Stomach (tissue), 9 donors: Measurements from ENCODE around the gene SCTR. TPM values are rescaled to one million over a fixed set of nuclear protein-coding genes. Genes with fewer than 3 reads are reported as not detected.

Experiments
- DNase-seq, 2 donors: peaks; one replicate each; pipeline versions ENCODE4 v3.0.0 to v3.0.0-alpha.2; 2013 to 2019
- H3K27ac ChIP-seq, 5 donors: fragments of 200-600 bp in 4 of 5; sonication (generic) in 4 of 5; one replicate each; pipeline ENCODE4 v1.5.1; 2013 to 2019; ENCODE audit warnings: mild to moderate bottlenecking in 1 of 5, moderate library complexity in 1 of 5
- H3K27me3 ChIP-seq, 3 donors: fragments of 200-600 bp; sonication (generic); one replicate each; pipeline ENCODE4 v1.5.1; 2017 to 2019; ENCODE audit warnings: mixed run types in 1 of 3
- H3K36me3 ChIP-seq, 4 donors: fragments of 200-600 bp; sonication (generic); 1 replicate in 3 of 4; 2 replicates in 1 of 4; pipeline ENCODE4 v1.5.1; 2016 to 2019
- H3K4me1 ChIP-seq, 4 donors: fragments of 200-600 bp; sonication (generic); one replicate each; pipeline ENCODE4 v1.5.1; 2016 to 2019
- H3K4me3 ChIP-seq, 4 donors: fragments of 200-600 bp; sonication (generic) in 3 of 4; one replicate each; pipeline ENCODE4 v1.5.1; 2016 to 2019; ENCODE audit warnings: mild to moderate bottlenecking in 1 of 4
- H3K9me3 ChIP-seq, 4 donors: fragments of 200-600 bp; sonication (generic); one replicate each; pipeline ENCODE4 v1.5.1; 2016 to 2019
- CTCF ChIP-seq, 7 experiments: fragments of 450-650 bp in 4 of 7; fragments of 200-600 bp in 3 of 7; sonication (generic) in 3 of 7; IDR thresholded peaks; one replicate each; pipeline ENCODE4 v1.5.1; 2016 to 2019; ENCODE audit warnings: antibody characterized with exemption in 7 of 7, control low read depth in 2 of 7, mild to moderate bottlenecking in 1 of 7
- EP300 ChIP-seq: sonication (generic); formaldehyde crosslinking; IDR thresholded peaks from one replicate; pipeline ENCODE4 v1.6.1; 2017; ENCODE audit warnings: antibody characterized with exemption
- POLR2A ChIP-seq, 4 donors: fragments of 450-650 bp; IDR thresholded peaks; one replicate each; pipeline ENCODE4 v1.6.1; 2016; ENCODE audit warnings: antibody characterized with exemption in 4 of 4, control low read depth in 2 of 4, mild to moderate bottlenecking in 1 of 4, moderate library complexity in 1 of 4
- POLR2AphosphoS5 ChIP-seq, 3 donors: sonication (generic); formaldehyde crosslinking; IDR thresholded peaks; one replicate each; pipeline ENCODE4 v1.6.1; 2016; ENCODE audit warnings: antibody characterized with exemption in 3 of 3
- WGBS, 5 donors: extraction: QIAGEN DNeasy Blood & Tissue Kit in 3 of 5; methylation state at CpG; one replicate each; pipeline versions ENCODE4 v1.1.5 to v1.1.7; 2013 to 2018; 5-methylcytosine and 5-hydroxymethylcytosine counted together
- intact Hi-C: fragments of 100-400 bp; cut with DNase I; formaldehyde crosslinking; loops from one replicate; pipeline ENCODE4 v1.15.1; 2023; ENCODE audit warnings: low total_unique reads
- polyA plus RNA-seq, 3 donors: library from polyadenylated mRNA; stranded (reverse); fragments of 200-250 nt; gene quantifications; one replicate each; pipeline ENCODE4 v1.2.3, GENCODE V29; 2013
- total RNA-seq, 5 donors: library from RNA; depleted of rRNA; stranded (reverse); fragments of >200 nt; gene quantifications; one replicate each; pipeline versions ENCODE4 v1.1.0 to v1.2.3, GENCODE V29; 2014 to 2016
- donor health status: healthy with polysubstance abuse.
- donor health status: Bipolar disorder and iron deficiency.
- donor health status: healthy.

The SCTR gene
- total and polyA plus RNA-seq, 8 donors = 0.18 to 8.6 (median 4.1) TPM; not detected in 2

GRCh38 chr2:119541476-119541875 lies 17.2 kb upstream of the SCTR start:
- no peak for DNase-seq
- WGBS, 5 donors = 73 to 91% (median 81%) methylated on average over 2 of the region's 2 CpGs
- H3K36me3 ChIP-seq = no peaks in the 10 kb centered on the region
- H3K27me3 ChIP-seq = peaks cover 0 to 31% (median 5%) of the 10 kb centered on the region in 3 donors
- no peak overlapping the region for H3K4me3 ChIP-seq
- no peaks in the 10 kb centered on the region for H3K9me3 ChIP-seq
- intact Hi-C loops = no loop called here
- TF ChIP-seq POLR2A (IDR thresholded peaks at IDR 0.05) (no peak), EP300 (no peak), CTCF (IDR thresholded peaks at IDR 0.05) (no peak), POLR2AphosphoS5 (IDR thresholded peaks at IDR 0.05) (no peak)
- peaks cover 7 to 30% (median 15%) of the 10 kb centered on the region in 4 donors for H3K4me1 ChIP-seq
- no peak overlapping the region for H3K27ac ChIP-seq

GRCh38 chr2:119537792-119538191 lies 13.5 kb upstream of the SCTR start:
- TF ChIP-seq POLR2A (IDR thresholded peaks at IDR 0.05) (no peak), CTCF (IDR thresholded peaks at IDR 0.05) (no peak), EP300 (no peak), POLR2AphosphoS5 (IDR thresholded peaks at IDR 0.05) (no peak)
- H3K4me1 ChIP-seq = no peaks in the 10 kb centered on the region
- intact Hi-C loops = no loop called here
- H3K9me3 ChIP-seq = peaks cover 0 to 25% (median 12%) of the 10 kb centered on the region in 4 donors
- DNase-seq = no peak
- H3K36me3 ChIP-seq = no peaks in the 10 kb centered on the region
- H3K4me3 ChIP-seq = no peak overlapping the region
- H3K27ac ChIP-seq = no peak overlapping the region
- peaks cover 0 to 12% (median 0%) of the 10 kb centered on the region in 3 donors for H3K27me3 ChIP-seq

- intact Hi-C loops = no loop called here
- TF ChIP-seq CTCF (IDR thresholded peaks at IDR 0.05) (no peak), POLR2A (IDR thresholded peaks at IDR 0.05) (no peak), POLR2AphosphoS5 (IDR thresholded peaks at IDR 0.05) (no peak)
- 18 to 57% (median 36%) methylated on average over 1 of the region's 1 CpG for WGBS, 5 donors
- peaks cover 0 to 5% (median 0%) of the 10 kb centered on the region in 3 donors for H3K27me3 ChIP-seq
- H3K27ac ChIP-seq = no peak overlapping the region
- no peaks in the 10 kb centered on the region for H3K4me1 ChIP-seq
- no peak overlapping the region for H3K4me3 ChIP-seq
- H3K9me3 ChIP-seq = peaks cover 0 to 28% (median 18%) of the 10 kb centered on the region in 4 donors
- no peaks in the 10 kb centered on the region for H3K36me3 ChIP-seq
- peak; percentile 34 to 59 for DNase-seq
Observed at GRCh38 chr2:119536707-119537106, 12.4 kb upstream of the SCTR start.

GRCh38 chr2:119536211-119536610 lies 11.9 kb upstream of the SCTR start:
- H3K27ac ChIP-seq = no peak overlapping the region
- 33 to 49% (median 46%) methylated on average over 6 of the region's 6 CpGs for WGBS, 5 donors
- intact Hi-C loops = no loop called here

More at GRCh38 chr2:119536211-119536610, 11.9 kb upstream of the SCTR start:
- TF ChIP-seq EP300 (no peak), CTCF (IDR thresholded peaks at IDR 0.05) (no peak), POLR2AphosphoS5 (IDR thresholded peaks at IDR 0.05) (no peak), POLR2A (IDR thresholded peaks at IDR 0.05) (no peak)
- peak in 1 of 2 donors; percentile 60 for DNase-seq
- peaks cover 0 to 5% (median 0%) of the 10 kb centered on the region in 3 donors for H3K27me3 ChIP-seq
- H3K4me3 ChIP-seq = no peak overlapping the region
- no peaks in the 10 kb centered on the region for H3K36me3 ChIP-seq
- H3K9me3 ChIP-seq = peaks cover 0 to 28% (median 18%) of the 10 kb centered on the region in 4 donors
- no peaks in the 10 kb centered on the region for H3K4me1 ChIP-seq
